GM18873 (cell line): ENCODE results near the gene PNMA8B.
"Not testable (repeated sequence)": the region's sequence is repeated elsewhere in the genome, so short reads cannot be mapped to it uniquely, and the experiment has no call there.

Source experiments
- ATAC-seq: cut with Tn5 transposase; IDR thresholded peaks from one replicate; pipeline ENCODE4 v1.9.1; 2021; ENCODE audit warnings: mild to moderate bottlenecking, moderate library complexity, moderate number of reproducible peaks; ENCODE audit not compliant: unreplicated experiment, low FRiP score

Gene PNMA8B

DNA sequence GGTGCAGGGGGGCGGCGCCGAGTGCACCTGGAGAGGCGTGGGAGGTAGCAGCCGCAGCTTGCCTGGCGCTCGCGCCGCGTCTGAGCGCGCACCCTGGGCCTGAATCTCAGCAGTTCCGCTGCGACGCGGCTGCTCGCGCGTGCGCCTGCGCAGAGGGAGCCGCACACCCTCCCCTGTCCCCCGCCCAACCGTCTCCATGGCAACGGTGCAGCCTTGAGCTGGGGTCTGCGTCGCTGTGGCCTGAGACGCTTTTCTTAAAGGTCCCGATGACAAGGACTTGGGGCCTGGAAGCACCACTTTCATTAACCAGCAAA is at the start of gene PNMA8B:
TSS of gene PNMA8B (minus strand) at position 82 of the 314 bp plus-strand sequence. CDS start 402 bp downstream, outside the sequence.
- no peak for ATAC-seq

- ATAC-seq: no peak
Measured at GRCh38 chr19:46544651-46545050, 49.0 kb upstream of the PNMA8B start.

GRCh38 chr19:46542428-46543230 is 47.0 kb upstream of the PNMA8B start:
- ATAC-seq: no peak

GRCh38 chr19:46537136-46538097 is 41.8 kb upstream of the PNMA8B start:
- no peak for ATAC-seq

DNA sequence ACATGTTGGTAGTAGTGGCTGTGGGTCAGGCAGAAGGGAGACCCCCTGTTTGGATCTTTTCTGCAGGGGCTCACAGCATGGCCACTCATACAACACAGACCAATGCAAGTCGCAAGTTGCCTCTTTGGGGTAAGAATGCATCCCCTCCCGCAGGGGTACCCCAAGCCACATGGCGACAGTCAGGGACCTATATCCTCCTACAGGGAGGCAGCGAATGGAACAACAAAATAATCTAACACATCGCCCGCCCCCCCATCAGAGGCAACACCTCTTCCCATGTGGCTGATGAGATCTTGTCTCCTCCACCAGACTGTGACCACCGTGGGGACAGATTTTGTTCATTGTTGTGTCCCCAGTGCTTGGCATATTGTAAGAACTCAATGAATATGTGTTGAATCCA is 40.7 kb upstream of the PNMA8B start:
- no peak for ATAC-seq

GRCh38 chr19:46533621-46534081 is 38.0 kb upstream of the PNMA8B start:
- no peak for ATAC-seq

DNA sequence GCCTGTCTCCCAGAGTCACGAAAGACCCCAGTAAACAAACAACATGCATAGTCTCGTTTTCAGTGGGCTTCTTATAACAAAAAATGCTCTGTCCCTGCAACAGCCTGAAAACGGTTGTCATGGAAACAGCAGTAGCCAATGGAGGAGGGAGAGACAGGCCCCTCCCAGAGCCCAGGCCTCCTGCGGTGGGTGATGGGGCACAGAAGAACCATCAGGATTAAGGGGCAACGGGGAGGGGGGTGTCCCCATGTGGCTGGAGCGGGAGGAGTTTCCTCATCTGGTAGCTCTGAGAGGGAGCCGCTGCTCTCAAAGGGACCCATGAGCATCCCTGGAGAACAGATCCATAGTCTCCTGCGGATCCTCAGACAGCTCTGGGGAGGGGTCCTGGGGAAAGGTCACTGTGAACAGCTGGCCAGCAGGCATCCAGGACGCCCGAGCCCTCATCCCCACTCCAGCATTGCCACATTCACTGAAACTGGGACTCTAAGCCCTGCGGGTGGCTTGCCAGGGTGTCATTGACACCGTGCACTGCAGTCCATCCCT is 37.5 kb upstream of the PNMA8B start:
- ATAC-seq: no peak

DNA sequence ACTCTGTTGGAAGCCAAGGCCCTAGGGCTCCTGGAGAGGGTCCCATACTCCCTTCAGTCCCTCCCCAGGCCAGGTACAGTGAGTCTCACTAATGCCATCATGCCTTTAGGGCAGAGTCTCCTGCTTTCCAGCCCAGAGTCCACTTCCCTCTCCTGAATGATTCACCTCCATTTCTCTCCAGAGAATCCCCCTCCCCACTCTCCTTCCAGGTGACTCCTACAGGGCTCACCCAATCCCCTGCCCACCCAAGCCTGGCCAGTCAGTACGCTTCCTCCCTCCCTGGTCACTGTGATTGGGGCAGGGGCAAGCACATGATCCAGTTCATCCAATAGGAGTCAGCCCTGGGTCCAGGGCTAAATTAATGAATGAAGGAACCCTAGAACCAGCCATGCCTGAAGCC is 35.0 kb upstream of the PNMA8B start:
- no peak for ATAC-seq

GRCh38 chr19:46529622-46530451 is 34.2 kb upstream of the PNMA8B start:
- ATAC-seq: no peak

- ATAC-seq: no peak
Measured at GRCh38 chr19:46528601-46529590, 33.2 kb upstream of the PNMA8B start.

- not testable (repeated sequence) for ATAC-seq
Measured at GRCh38 chr19:46526801-46527200, 31.1 kb upstream of the PNMA8B start.

DNA sequence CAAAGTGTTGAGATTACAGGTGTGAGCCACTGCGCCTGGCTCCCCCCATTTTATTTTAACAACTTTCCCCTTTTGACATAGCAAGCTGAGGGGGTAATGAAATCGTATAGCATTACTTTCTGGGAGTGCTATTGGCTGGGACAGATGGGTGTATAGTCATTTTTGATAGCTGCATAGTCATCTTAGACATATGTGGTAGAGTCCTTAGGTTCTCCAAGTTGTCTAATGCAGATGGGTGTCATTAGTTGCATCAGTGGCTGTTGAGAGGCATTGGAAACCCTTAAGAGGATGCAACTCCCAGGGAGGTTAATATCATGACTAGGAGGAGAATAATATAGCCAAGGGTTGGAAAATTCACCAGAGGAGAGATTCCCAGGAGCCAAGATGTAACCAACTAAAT is 28.6 kb upstream of the PNMA8B start:
- no peak for ATAC-seq

DNA sequence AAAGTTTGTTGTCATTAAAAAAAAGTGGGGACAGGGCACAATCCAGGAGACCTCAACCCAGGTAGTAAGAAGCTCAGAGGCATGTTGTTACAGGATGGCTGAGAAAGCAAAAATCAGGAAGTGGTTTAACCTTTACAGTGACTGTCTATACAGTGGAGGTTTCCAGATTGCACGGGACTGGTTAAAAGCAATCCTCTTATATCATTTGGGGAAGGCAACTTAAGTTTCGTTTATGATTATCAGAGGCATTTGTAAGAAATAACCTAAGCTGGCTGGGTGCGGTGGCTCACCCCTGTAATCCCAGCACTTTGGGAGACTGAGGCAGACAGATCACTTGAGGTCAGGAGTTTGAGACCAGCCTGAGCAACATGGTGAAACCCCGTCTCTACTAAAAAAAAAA is 27.3 kb upstream of the PNMA8B start:
- ATAC-seq: not testable (repeated sequence)

DNA sequence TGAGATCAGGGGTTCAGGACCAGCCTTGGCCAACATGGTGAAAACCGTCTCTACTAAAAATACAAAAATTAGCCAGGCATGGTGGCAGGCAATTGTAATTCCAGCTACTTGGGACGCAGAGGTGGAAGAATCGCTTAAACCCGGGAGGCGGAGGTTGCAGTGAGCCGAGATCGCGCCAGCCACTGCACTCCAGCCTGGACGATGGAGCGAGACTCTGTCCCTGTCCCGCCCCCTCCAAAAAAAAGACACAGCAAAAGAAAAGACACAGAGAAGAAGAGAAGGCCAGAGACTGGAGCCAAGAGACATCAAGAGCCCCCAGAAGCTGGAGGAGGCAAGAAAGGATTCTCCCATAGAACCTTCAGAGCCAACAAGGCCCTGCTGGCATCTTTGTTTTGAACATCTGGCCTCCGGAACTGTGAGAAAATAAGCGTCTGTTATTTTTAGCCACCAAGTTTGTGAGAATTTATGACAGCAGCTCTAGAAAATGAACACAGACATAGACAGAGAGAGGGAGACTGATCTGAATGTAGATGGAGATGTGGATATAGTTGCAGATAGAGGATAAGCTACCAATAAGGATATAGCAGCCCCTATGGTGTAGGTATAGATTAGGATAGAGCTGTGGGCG is 25.7 kb upstream of the PNMA8B start:
- no peak for ATAC-seq

DNA sequence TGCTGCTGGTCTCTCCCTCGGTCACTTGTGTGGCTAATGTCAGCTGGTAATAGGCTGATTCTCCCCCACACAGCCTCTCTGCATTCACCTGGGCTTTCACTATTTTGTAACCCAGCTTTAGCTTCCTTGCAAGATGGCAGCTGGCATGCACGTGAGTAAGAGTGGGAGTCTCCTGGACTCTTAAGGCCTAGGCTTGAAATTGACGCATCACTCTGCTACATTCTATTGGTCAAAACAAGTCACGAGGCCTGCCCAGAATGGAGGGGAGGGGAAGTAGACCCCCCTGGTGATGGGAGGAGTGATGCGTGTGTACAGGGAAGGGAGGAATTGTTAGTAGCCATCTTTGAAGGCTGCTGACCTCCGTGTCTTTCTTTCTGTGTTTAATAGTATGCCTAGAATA is 24.9 kb upstream of the PNMA8B start:
- ATAC-seq: no peak

- ATAC-seq: no peak
Measured at GRCh38 chr19:46517471-46517870, 21.8 kb upstream of the PNMA8B start.

- ATAC-seq: no peak
Measured at GRCh38 chr19:46515879-46516350, 20.2 kb upstream of the PNMA8B start.

- ATAC-seq: no peak
Measured at GRCh38 chr19:46515290-46515609, 19.6 kb upstream of the PNMA8B start.
